Measurements from ENCODE around the gene FAT3.
A peak's percentile ranks its signal among the peaks of the same experiment; 100 is the strongest.

FAT3 gene

DNA sequence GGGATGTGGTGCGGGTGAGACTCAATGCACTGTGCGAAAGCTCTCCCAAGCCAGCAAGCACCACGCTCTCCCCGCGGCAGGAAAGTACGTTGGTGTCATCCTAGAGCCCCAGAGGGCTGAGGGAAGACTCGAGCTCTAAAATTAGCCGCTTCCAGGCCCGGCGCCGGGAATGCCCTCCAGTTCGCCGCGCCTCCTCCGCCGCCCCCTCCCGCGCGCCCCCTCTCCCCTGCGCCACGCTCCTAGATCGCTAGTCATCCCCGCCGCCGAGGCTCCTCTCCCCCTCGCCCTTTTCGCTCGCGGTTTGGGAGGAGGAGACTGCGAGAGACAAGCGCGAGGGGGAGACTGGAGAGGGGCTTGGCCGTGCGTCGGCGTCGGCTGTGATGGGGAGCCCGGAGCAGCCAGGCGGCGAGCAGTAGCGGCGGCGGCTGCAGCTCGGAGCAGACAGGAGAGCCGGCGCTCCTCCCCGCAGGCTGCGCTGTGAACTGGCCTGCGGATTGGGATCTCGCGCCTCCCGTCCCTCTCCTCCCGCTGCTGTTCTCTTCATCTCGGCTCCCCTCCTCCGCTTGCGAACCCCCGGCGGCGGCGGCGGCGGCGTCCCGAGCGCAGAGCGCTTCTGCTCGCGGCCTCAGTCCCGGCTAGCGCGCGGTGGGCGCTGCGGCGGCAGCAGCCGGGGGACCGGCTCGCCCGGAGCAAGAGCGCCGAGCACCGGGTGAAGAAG, at the start of gene FAT3:
TSS of gene FAT3 (plus strand) at position 412 of the 718 bp plus-strand sequence. CDS start 127,295 bp downstream, outside the sequence.
- POLR2A ChIA-PET: interaction anchor here (0.7 to 1.7 kb wide), 3 partner anchors 9 to 156 kb away, joined by 3 to 12 read pairs (median 4); no protein-coding TSS in a partner anchor
- TF ChIP-seq IKZF3 (tag by site-specific recombination; IDR thresholded peaks at IDR 0.05): no peak
- no peak for TF ChIP-seq ZNF423 (tag by site-specific recombination; IDR thresholded peaks at IDR 0.05)
- peak; percentile 58 for TF ChIP-seq ZBTB20 (tag by site-specific recombination; IDR thresholded peaks at IDR 0.05)
- no peak for TF ChIP-seq OSR2 (tag by site-specific recombination; IDR thresholded peaks at IDR 0.05)
- TF ChIP-seq ZNF510 (tag by site-specific recombination; IDR thresholded peaks at IDR 0.05; ENCODE audit: insufficient replicate concordance): no peak
- TF ChIP-seq KLF1 (tag by site-specific recombination; IDR thresholded peaks at IDR 0.05): no peak
- TF ChIP-seq, protein P1, sequence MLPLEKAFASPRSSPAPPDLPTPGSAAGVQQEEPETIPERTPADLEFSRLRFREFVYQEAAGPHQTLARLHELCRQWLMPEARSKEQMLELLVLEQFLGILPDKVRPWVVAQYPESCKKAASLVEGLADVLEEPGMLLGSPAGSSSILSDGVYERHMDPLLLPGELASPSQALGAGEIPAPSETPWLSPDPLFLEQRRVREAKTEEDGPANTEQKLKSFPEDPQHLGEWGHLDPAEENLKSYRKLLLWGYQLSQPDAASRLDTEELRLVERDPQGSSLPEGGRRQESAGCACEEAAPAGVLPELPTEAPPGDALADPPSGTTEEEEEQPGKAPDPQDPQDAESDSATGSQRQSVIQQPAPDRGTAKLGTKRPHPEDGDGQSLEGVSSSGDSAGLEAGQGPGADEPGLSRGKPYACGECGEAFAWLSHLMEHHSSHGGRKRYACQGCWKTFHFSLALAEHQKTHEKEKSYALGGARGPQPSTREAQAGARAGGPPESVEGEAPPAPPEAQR (tag by site-specific recombination; IDR thresholded peaks at IDR 0.05): no peak
- no peak for TF ChIP-seq ZNF19 (tag by site-specific recombination; IDR thresholded peaks at IDR 0.05; ENCODE audit: low read depth)
- TF ChIP-seq ZNF660 (tag by site-specific recombination; IDR thresholded peaks at IDR 0.05): peak; percentile 32; the same call in 1 of the 2 replicates
- no peak for TF ChIP-seq ZNF670 (tag by site-specific recombination; IDR thresholded peaks at IDR 0.05; ENCODE audit: low read depth)
- TF ChIP-seq, protein P2, sequence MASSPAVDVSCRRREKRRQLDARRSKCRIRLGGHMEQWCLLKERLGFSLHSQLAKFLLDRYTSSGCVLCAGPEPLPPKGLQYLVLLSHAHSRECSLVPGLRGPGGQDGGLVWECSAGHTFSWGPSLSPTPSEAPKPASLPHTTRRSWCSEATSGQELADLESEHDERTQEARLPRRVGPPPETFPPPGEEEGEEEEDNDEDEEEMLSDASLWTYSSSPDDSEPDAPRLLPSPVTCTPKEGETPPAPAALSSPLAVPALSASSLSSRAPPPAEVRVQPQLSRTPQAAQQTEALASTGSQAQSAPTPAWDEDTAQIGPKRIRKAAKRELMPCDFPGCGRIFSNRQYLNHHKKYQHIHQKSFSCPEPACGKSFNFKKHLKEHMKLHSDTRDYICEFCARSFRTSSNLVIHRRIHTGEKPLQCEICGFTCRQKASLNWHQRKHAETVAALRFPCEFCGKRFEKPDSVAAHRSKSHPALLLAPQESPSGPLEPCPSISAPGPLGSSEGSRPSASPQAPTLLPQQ (tag by site-specific recombination; IDR thresholded peaks at IDR 0.05): 0 out of 2 replicates have a peak, but pooled peaks have one; percentile 35
- no peak for TF ChIP-seq ZFP3 (tag by site-specific recombination; IDR thresholded peaks at IDR 0.05; ENCODE audit: low read depth)
- TF ChIP-seq SP2 (tag by site-specific recombination; IDR thresholded peaks at IDR 0.05): peak; percentile 27
- no peak for TF ChIP-seq ZNF394 (tag by site-specific recombination; IDR thresholded peaks at IDR 0.05; ENCODE audit: borderline replicate concordance)
- TF ChIP-seq RBAK (tag by site-specific recombination; IDR thresholded peaks at IDR 0.05): no peak
- peak; percentile 47 for TF ChIP-seq ZNF600 (tag by site-specific recombination; IDR thresholded peaks at IDR 0.05)
- TF ChIP-seq PRDM1 (tag by site-specific recombination; IDR thresholded peaks at IDR 0.05): no peak
- peak; percentile 60; the same call in 1 of the 2 replicates for TF ChIP-seq KLF10 (tag by site-specific recombination; IDR thresholded peaks at IDR 0.05)
- no peak for TF ChIP-seq SCRT1 (tag by site-specific recombination; IDR thresholded peaks at IDR 0.05; ENCODE audit: borderline replicate concordance)
- no peak for TF ChIP-seq ZNF10 (tag by site-specific recombination; IDR thresholded peaks at IDR 0.05)
- no peak for TF ChIP-seq ZNF529 (tag by site-specific recombination; IDR thresholded peaks at IDR 0.05; ENCODE audit: insufficient replicate concordance)
- no peak for TF ChIP-seq ZBTB1 (tag by site-specific recombination; IDR thresholded peaks at IDR 0.05)
- no peak for TF ChIP-seq ZNF768 (tag by site-specific recombination; IDR thresholded peaks at IDR 0.05)
- TF ChIP-seq ZNF776 (tag by site-specific recombination; IDR thresholded peaks at IDR 0.05; ENCODE audit: borderline replicate concordance): no peak
- no peak for TF ChIP-seq ZNF121 (tag by site-specific recombination; IDR thresholded peaks at IDR 0.05)
- peak; percentile 98 for TF ChIP-seq ZNF341 (tag by site-specific recombination; IDR thresholded peaks at IDR 0.05; ENCODE audit: low read depth)
- no peak for TF ChIP-seq ZNF248 (tag by site-specific recombination; IDR thresholded peaks at IDR 0.05)
- TF ChIP-seq, protein P3, sequence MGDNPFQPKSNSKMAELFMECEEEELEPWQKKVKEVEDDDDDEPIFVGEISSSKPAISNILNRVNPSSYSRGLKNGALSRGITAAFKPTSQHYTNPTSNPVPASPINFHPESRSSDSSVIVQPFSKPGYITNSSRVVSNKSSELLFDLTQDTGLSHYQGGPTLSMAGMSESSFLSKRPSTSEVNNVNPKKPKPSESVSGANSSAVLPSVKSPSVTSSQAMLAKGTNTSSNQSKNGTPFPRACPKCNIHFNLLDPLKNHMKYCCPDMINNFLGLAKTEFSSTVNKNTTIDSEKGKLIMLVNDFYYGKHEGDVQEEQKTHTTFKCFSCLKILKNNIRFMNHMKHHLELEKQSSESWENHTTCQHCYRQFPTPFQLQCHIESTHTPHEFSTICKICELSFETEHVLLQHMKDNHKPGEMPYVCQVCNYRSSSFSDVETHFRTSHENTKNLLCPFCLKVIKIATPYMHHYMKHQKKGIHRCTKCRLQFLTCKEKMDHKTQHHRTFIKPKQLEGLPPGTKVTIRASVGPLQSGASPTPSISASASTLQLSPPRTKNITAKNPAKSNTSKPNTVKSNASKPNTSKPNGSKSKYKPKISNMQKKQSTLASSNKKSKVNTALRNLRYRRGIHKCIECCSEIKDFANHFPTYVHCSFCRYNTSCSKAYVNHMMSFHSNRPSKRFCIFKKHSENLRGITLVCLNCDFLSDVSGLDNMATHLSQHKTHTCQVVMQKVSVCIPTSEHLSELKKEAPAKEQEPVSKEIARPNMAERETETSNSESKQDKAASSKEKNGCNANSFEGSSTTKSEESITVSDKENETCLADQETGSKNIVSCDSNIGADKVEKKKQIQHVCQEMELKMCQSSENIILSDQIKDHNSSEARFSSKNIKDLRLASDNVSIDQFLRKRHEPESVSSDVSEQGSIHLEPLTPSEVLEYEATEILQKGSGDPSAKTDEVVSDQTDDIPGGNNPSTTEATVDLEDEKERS (tag by site-specific recombination; IDR thresholded peaks at IDR 0.05): no peak
- no peak for TF ChIP-seq ZNF626 (tag by site-specific recombination; IDR thresholded peaks at IDR 0.05)
- TF ChIP-seq ZNF184 (tag by site-specific recombination; IDR thresholded peaks at IDR 0.05): no peak
- peak; percentile 93 for TF ChIP-seq ZFHX2 (tag by site-specific recombination; conservative IDR thresholded peaks at IDR 0.05)
- no peak for TF ChIP-seq ZNF677 (tag by site-specific recombination; IDR thresholded peaks at IDR 0.05)

More for the DNA sequence above, at the start of gene FAT3:
- CTCF ChIA-PET: no interaction called here
- peak within 1 kb of the TSS; percentile 92 for H3K27ac ChIP-seq (ENCODE audit: extremely low read depth, low read depth, low read length)
- peaks cover 11% of the 10 kb centered on the region for H3K4me1 ChIP-seq (ENCODE audit: control insufficient read depth, insufficient read depth, low read length)
- H3K9me3 ChIP-seq (ENCODE audit: control insufficient read depth, insufficient read depth, low read depth, low read length): no peaks in the 10 kb centered on the region
- H3K4me3 ChIP-seq (ENCODE audit: low read depth, low read length): peak within 1 kb of the TSS; percentile 71
- H3K36me3 ChIP-seq (ENCODE audit: control insufficient read depth in 2 of 2, insufficient read depth in 1 of 2, low read length in 2 of 2): no peaks in the 10 kb centered on the region
